PC-3 (cell line): Measurements from ENCODE around the gene CDS1. TPM values are rescaled to one million over a fixed set of nuclear protein-coding genes. Genes with fewer than 3 reads are reported as not detected.

Experiments
- ATAC-seq: fragments of 200-7000 bp; cut with Tn5 transposase; 2 replicates; pipeline ENCODE4 v1.9.1; 2020; ENCODE audit warnings: mild to moderate bottlenecking, moderate library complexity
- BruUV-seq: library from RNA; stranded (reverse); fragments of 400-500 nt; replicated peaks from 2 replicates; lab custom pipeline; 2021; lab: Mats Ljungman, UMichigan
- CTCF ChIA-PET: fragments of 300-600 bp; sonication (Branson Sonifier 250); formaldehyde crosslinking; loops from one replicate; lab custom pipeline; 2022; ENCODE audit warnings: antibody characterized with exemption; lab: Charles Lee
- POLR2A ChIA-PET: fragments of 300-600 bp; sonication (Branson Sonifier 250); formaldehyde crosslinking; loops from one replicate; lab custom pipeline; 2022; ENCODE audit warnings: antibody characterized with exemption; ENCODE audit not compliant: unreplicated experiment; lab: Charles Lee
- DNase-seq: peaks from one replicate; pipeline ENCODE4 v3.0.0-alpha.2; 2015
- H2AFZ ChIP-seq: fragments of 300-600 bp; sonication (generic); 2 replicates; pipeline ENCODE4 v1.6.0; 2016; ENCODE audit warnings: antibody characterized with exemption, low read length
- H3F3A ChIP-seq: fragments of 300-600 bp; sonication (generic); one replicate; pipeline ENCODE4 v1.6.0; 2017; ENCODE audit warnings: antibody characterized with exemption, low read length, control low read depth, mild to moderate bottlenecking; ENCODE audit not compliant: unreplicated experiment
- H3K27ac ChIP-seq: fragments of 300-600 bp; sonication (generic); 2 replicates; pipeline ENCODE4 v1.5.1; 2016; ENCODE audit warnings: mild to moderate bottlenecking, low read length
- H3K27me3 ChIP-seq: fragments of 300-600 bp; sonication (generic); 2 replicates; pipeline ENCODE4 v1.6.1; 2016; ENCODE audit warnings: low read length, mixed read lengths
- H3K36me3 ChIP-seq: fragments of 300-600 bp; sonication (generic); 2 replicates; pipeline ENCODE4 v1.6.1; 2016; ENCODE audit warnings: low read depth, mixed run types, low read length, mixed read lengths
- H3K4me1 ChIP-seq: fragments of 300-600 bp; sonication (generic); 2 replicates; pipeline ENCODE4 v1.5.1; 2016; ENCODE audit warnings: low read length; ENCODE audit not compliant: insufficient read depth
- H3K4me2 ChIP-seq: fragments of 300-600 bp; sonication (generic); 2 replicates; pipeline ENCODE4 v1.6.0; 2016; ENCODE audit warnings: low read length
- H3K4me3 ChIP-seq: fragments of 300-600 bp; sonication (generic); 2 replicates; pipeline ENCODE4 v1.5.1; 2016; ENCODE audit warnings: mild to moderate bottlenecking, low read length, mixed read lengths
- H3K79me2 ChIP-seq: fragments of 300-600 bp; sonication (generic); 2 replicates; pipeline ENCODE4 v1.6.1; 2017; ENCODE audit warnings: low read length, mixed read lengths
- H3K9ac ChIP-seq: fragments of 300-600 bp; sonication (generic); 2 replicates; pipeline ENCODE4 v1.6.0; 2016; ENCODE audit warnings: mild to moderate bottlenecking, low read length
- H3K9me2 ChIP-seq: fragments of 300-600 bp; sonication (generic); replicated peaks from 2 replicates; pipeline ENCODE4 v1.6.1; 2016; ENCODE audit warnings: mixed run types, low read length, mixed read lengths
- H3K9me3 ChIP-seq: fragments of 300-600 bp; sonication (generic); 2 replicates; pipeline ENCODE4 v1.6.1; 2016; ENCODE audit warnings: low read length, mixed read lengths
- H4K20me1 ChIP-seq: fragments of 300-600 bp; sonication (generic); 2 replicates; pipeline ENCODE4 v1.6.1; 2016; ENCODE audit warnings: low read length, mixed read lengths
- CTCF ChIP-seq: fragments of 300-600 bp; sonication (generic); conservative IDR thresholded peaks from 2 replicates; pipeline ENCODE4 v1.5.1; 2017; ENCODE audit warnings: antibody characterized with exemption, low read depth, mild to moderate bottlenecking, low read length
- EZH2 ChIP-seq: fragments of 300-600 bp; sonication (generic); IDR thresholded peaks from one replicate; pipeline ENCODE4 v1.6.1; 2017; ENCODE audit warnings: antibody characterized with exemption, mild to moderate bottlenecking, low read length; ENCODE audit not compliant: unreplicated experiment
- EZH2phosphoT487 ChIP-seq: fragments of 300-600 bp; sonication (generic); IDR thresholded peaks from 2 replicates; pipeline ENCODE4 v1.6.1; 2018; ENCODE audit warnings: mild to moderate bottlenecking, antibody characterized with exemption, low read length, borderline replicate concordance
- intact Hi-C: fragments of 100-400 bp; cut with micrococcal nuclease; formaldehyde crosslinking; loops from 2 replicates; pipeline ENCODE4 v1.9.0; 2023
- total RNA-seq: library from RNA; depleted of rRNA; stranded (reverse); fragments of >200 nt; gene quantifications from 2 replicates; pipeline ENCODE4 v1.2.3, GENCODE V29; 2014

CDS1 gene
- total RNA-seq, 1 experiment from 2014 or later, result 10.4 TPM

- ATAC-seq, result peak; percentile 75
- TF ChIP-seq EZH2 (no peak), CTCF (no peak), EZH2phosphoT487 (no peak)
- no peaks in the 10 kb centered on the region for H4K20me1 ChIP-seq
- H3K9ac ChIP-seq, result no peak overlapping the region
- DNase-seq, result peak; percentile 60
- no peak overlapping the region for H2AFZ ChIP-seq
- no peaks in the 10 kb centered on the region for H3K9me3 ChIP-seq
- no peaks in the 10 kb centered on the region for H3K27me3 ChIP-seq
- intact Hi-C loops, result loop anchor here (5.0 kb wide), 2 partner anchors 53 to 57 kb away; partner anchors contain the start of gene CDS1
- no peak overlapping the region for H3K4me3 ChIP-seq
- H3K9me2 ChIP-seq, result no peaks in the 10 kb centered on the region
- H3K4me1 ChIP-seq, result peaks cover 33% of the 10 kb centered on the region
- peak overlapping the region; percentile 30; the same call in 1 of the 2 replicates for H3K27ac ChIP-seq
- H3K36me3 ChIP-seq, result no peaks in the 10 kb centered on the region
- no peaks in the 10 kb centered on the region for H3K79me2 ChIP-seq
- CTCF ChIA-PET, result interaction anchor here (1.2 kb wide), 1 partner anchor 56 kb away, joined by 4 read pairs; no protein-coding TSS in a partner anchor
- no TSS peak for BruUV-seq
- H3K4me2 ChIP-seq, result peak overlapping the region; percentile 29
- POLR2A ChIA-PET, result interaction anchor here (0.6 kb wide), 1 partner anchor 101 kb away, joined by 8 read pairs; no protein-coding TSS in a partner anchor
- H3F3A ChIP-seq, result peaks cover 4% of the 10 kb centered on the region
Observed at GRCh38 chr4:84634961-84635360, 52.0 kb downstream of the CDS1 start.

- CTCF ChIA-PET, result no interaction called here
- Histone ChIP-seq H3K27ac (no peak overlapping the region), H3K9ac (no peak overlapping the region), H3K36me3 (no peaks in the 10 kb centered on the region; the same call in 1 of the 2 replicates), H3K27me3 (no peaks in the 10 kb centered on the region), H3K4me1 (peaks cover 20% of the 10 kb centered on the region), H2AFZ (no peak overlapping the region), H3K79me2 (no peaks in the 10 kb centered on the region), H3K4me3 (no peak overlapping the region), H4K20me1 (no peaks in the 10 kb centered on the region), H3K9me2 (no peaks in the 10 kb centered on the region), H3K4me2 (no peak overlapping the region), H3F3A (no peaks in the 10 kb centered on the region), H3K9me3 (no peaks in the 10 kb centered on the region)
- TF ChIP-seq EZH2 (no peak), EZH2phosphoT487 (no peak), CTCF (no peak)
- no TSS peak for BruUV-seq
- DNase-seq (no peak), ATAC-seq (no peak)
- POLR2A ChIA-PET, result no interaction called here
- intact Hi-C loops, result loop anchor here (5.0 kb wide), 1 partner anchor 54 kb away; no protein-coding TSS in a partner anchor
Observed at GRCh38 chr4:84638092-84638491, 55.2 kb downstream of the CDS1 start.

GRCh38 chr4:84639145-84639544 lies 56.2 kb downstream of the CDS1 start:
- no peak for TF ChIP-seq CTCF
- no peak for TF ChIP-seq EZH2
- no peak for TF ChIP-seq EZH2phosphoT487
- no peaks in the 10 kb centered on the region for H3K27me3 ChIP-seq
- no TSS peak for BruUV-seq
- H3K4me1 ChIP-seq, result peaks cover 19% of the 10 kb centered on the region
- H3K9me3 ChIP-seq, result no peaks in the 10 kb centered on the region
- no peaks in the 10 kb centered on the region for H3K9me2 ChIP-seq
- CTCF ChIA-PET, result interaction anchor here (0.7 kb wide), 1 partner anchor 61 kb away, joined by 3 read pairs; no protein-coding TSS in a partner anchor
- H3K36me3 ChIP-seq, result no peaks in the 10 kb centered on the region; the same call in 1 of the 2 replicates
- POLR2A ChIA-PET, result no interaction called here
- H3K79me2 ChIP-seq, result no peaks in the 10 kb centered on the region
- H3K27ac ChIP-seq, result no peak overlapping the region
- intact Hi-C loops, result loop anchor here (5.0 kb wide), 1 partner anchor 53 kb away; no protein-coding TSS in a partner anchor
- DNase-seq (no peak), ATAC-seq (peak; percentile 53)
- no peak overlapping the region for H3K4me3 ChIP-seq
- no peak overlapping the region for H3K9ac ChIP-seq
- no peak overlapping the region for H2AFZ ChIP-seq
- H4K20me1 ChIP-seq, result no peaks in the 10 kb centered on the region
- no peaks in the 10 kb centered on the region for H3F3A ChIP-seq
- no peak overlapping the region for H3K4me2 ChIP-seq
